LNCaP clone FGC (cell line): Measurements from ENCODE around the gene KIRREL3.

Experiments
- DNase-seq: peaks from one replicate; pipeline ENCODE4 v3.0.0-alpha.2; 2011; ENCODE audit warnings: low read depth
- H3K4me3 ChIP-seq: 2 replicates; pipeline ENCODE4 v1.5.1; 2011; ENCODE audit warnings: mild to moderate bottlenecking, low read depth, low read length, control low read depth
- CTCF ChIP-seq: IDR thresholded peaks from 2 replicates; pipeline ENCODE4 v1.5.1; 2012; ENCODE audit warnings: mild to moderate bottlenecking; ENCODE audit not compliant: control insufficient read depth, insufficient read depth; ENCODE audit errors: extremely low read depth

KIRREL3 gene

DNA sequence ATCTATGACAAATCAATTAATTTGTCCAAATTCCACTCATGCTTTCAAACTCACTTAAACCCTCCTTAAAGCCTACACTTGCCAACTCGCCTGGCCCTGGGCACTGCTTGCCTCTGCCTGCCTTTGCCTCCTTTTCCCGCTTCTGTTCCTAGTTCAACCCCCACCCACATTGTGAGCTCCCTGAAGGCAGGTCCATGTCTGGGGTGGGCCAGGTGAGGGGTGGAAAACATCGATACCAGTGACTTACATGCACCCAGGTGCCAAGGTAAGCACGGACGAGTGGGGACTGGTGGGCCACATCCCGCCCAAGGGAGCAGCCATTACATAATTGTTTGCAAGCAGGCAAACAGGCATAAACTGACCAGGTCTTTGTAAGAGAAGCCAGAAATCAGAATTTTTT is 498.9 kb downstream of the KIRREL3 start:
- TF ChIP-seq CTCF = no peak
- no peak overlapping the region for H3K4me3 ChIP-seq
- no peak for DNase-seq

DNA sequence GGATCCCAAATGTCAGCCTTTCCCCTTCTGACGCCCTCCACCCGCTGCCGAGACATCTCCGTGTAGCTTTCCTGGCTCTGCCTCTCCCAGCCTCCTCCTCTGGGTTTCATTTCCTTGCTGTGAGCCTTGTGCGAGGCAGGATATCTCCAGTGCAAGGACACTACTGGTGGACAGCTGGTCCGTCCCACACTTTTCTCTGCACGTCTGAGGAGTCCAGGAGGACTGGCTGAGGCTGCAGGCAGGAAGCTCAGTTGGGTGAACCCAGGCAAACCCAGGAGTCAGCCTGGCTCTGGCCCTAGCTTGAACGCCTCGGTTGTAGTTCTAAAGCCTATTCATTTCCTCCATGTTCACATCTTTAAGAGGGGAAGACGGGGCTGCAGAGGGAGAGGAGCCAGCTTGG is 499.6 kb downstream of the KIRREL3 start:
- TF ChIP-seq CTCF = no peak
- no peak for DNase-seq
- no peak overlapping the region for H3K4me3 ChIP-seq

DNA sequence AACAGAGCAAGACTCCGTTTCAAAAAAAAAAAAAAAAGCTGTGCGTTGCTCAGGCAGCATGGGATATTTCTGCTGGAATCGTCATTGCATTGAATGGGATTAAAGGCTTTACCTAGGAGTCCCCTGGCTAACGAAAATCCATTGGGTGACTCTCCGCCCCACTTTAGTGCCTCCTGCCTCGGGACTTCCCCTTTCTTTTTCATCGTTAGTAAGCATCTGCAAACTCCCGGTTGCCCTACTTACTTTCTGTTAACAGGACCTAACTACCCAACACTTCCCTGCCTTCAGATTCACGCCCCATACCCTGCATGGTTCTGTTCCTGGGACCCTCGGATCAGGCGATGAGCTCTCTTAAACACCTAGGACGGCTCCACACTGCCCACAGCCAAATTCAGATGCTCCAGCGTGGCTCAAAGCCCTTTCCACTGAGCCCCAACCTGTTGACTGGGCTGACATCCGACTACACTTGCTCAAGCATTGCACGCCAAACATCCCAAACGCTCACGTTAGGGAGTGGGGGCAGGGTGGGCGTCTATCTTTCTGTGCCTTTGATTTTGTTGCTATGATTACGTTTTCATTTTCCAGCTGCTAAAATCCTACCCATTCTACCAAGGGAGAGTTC is 501.3 kb downstream of the KIRREL3 start:
- DNase-seq = no peak
- no peak for TF ChIP-seq CTCF
- H3K4me3 ChIP-seq = no peak overlapping the region

DNA sequence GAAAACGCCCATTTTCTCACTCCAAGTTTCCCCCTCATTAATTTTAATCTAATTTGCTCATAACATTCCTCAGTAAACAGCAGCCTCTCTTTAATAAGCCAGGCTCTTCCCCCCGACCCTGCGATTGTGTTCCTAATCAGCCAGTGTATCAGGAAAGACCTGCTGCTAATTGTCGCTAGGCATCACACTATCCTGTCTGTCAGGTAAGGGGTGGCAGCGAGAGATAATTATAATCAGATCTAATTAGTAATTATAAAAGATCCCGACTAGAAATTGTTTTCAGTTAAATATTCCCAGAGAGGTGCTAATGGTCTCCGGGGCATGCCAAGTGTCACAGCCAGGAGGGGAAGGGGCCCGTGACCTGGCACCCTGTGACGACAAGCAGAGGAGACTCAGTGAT is 502.3 kb downstream of the KIRREL3 start:
- no peak overlapping the region for H3K4me3 ChIP-seq
- DNase-seq = no peak
- no peak for TF ChIP-seq CTCF

DNA sequence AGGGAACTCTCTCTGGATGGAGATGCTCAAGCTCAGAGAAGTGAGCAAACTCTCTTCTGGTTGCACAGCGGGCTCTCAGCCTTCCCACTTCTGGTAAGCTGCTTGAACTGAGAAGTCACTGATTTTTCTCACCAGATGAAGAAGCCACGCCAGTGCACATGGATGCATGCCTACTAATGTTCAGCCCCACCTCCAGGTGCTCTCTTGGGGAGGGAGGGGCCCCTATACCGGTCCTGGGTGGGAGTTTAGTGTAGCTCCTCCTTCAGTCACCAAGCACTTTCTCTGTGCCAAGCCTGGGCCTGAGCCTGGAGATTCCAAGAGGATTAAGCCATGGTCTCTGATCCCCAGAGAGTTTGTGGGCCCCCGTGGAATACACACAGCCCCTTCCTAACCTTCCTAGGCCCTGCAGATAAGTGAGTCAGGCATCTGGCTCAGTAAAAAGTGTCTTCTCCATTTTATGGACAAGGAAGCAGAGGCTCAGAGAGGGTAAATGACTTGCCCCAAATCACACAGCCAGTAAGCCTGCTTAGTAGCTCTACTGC is 502.9 kb downstream of the KIRREL3 start:
- no peak for TF ChIP-seq CTCF
- H3K4me3 ChIP-seq = no peak overlapping the region
- no peak for DNase-seq

GRCh38 chr11:126496576-126497337 is 503.8 kb downstream of the KIRREL3 start:
- H3K4me3 ChIP-seq = no peak overlapping the region
- no peak for DNase-seq
- no peak for TF ChIP-seq CTCF
